Aorta (tissue), 5 donors: Measurements from ENCODE around the gene FGF22. TPM values are rescaled to one million over a fixed set of nuclear protein-coding genes. Genes with fewer than 3 reads are reported as not detected.

Source experiments
- ATAC-seq: fragments of 200-7000 bp; cut with Tn5 transposase; one replicate; pipeline ENCODE4 v1.9.1; 2022; ENCODE audit warnings: moderate library complexity; ENCODE audit not compliant: low FRiP score
- DNase-seq, 2 donors: peaks; one replicate each; pipeline ENCODE4 v3.0.0-alpha.2; 2020
- H3K27ac ChIP-seq, 2 donors: one replicate each; pipeline ENCODE4 v1.5.1; 2013; ENCODE audit warnings: low read length in 2 of 2, mild to moderate bottlenecking in 2 of 2, moderate library complexity in 2 of 2, control low read depth in 1 of 2, inconsistent platforms in 1 of 2, low read depth in 1 of 2
- H3K27me3 ChIP-seq, 2 donors: one replicate each; pipeline ENCODE4 v1.6.1; 2013; ENCODE audit warnings: control low read depth in 1 of 2, low read length in 1 of 2, mild to moderate bottlenecking in 1 of 2, moderate library complexity in 1 of 2; ENCODE audit not compliant: insufficient read depth in 2 of 2, control insufficient read depth in 1 of 2
- H3K36me3 ChIP-seq, 2 donors: one replicate each; pipeline ENCODE4 v1.6.1; 2013; ENCODE audit warnings: control low read depth in 1 of 2, low read length in 1 of 2, mild to moderate bottlenecking in 1 of 2; ENCODE audit not compliant: insufficient read depth in 2 of 2, control insufficient read depth in 1 of 2
- H3K4me1 ChIP-seq, 2 donors: one replicate each; pipeline ENCODE4 v1.6.1; 2013; ENCODE audit warnings: low read length in 2 of 2, control low read depth in 1 of 2, mild to moderate bottlenecking in 1 of 2, moderate library complexity in 1 of 2; ENCODE audit not compliant: insufficient read depth in 2 of 2, control insufficient read depth in 1 of 2
- H3K4me3 ChIP-seq, 2 donors: one replicate each; pipeline ENCODE4 v1.5.1; 2013; ENCODE audit warnings: low read length in 2 of 2, control low read depth in 1 of 2, mild to moderate bottlenecking in 1 of 2
- H3K9me3 ChIP-seq: one replicate; pipeline ENCODE4 v1.6.1; 2013; ENCODE audit warnings: mild to moderate bottlenecking, low read length; ENCODE audit not compliant: control insufficient read depth
- WGBS, 2 donors: extraction: QIAGEN DNeasy Blood & Tissue Kit; methylation state at CpG; one replicate each; pipeline ENCODE4 v1.1.7; 2013; 5-methylcytosine and 5-hydroxymethylcytosine counted together
- intact Hi-C, 2 donors: fragments of 100-400 bp; cut with DNase I; formaldehyde crosslinking; loops; one replicate each; pipeline versions ENCODE4 v1.14.2 to v1.15.0; 2022
- long read RNA-seq, 2 donors: library from polyadenylated mRNA; unstranded; transcript quantifications; one replicate each; pipeline ENCODE4 v2.0.0, GENCODE V29; 2020 to 2021
- polyA plus RNA-seq, 2 donors: library from polyadenylated mRNA; stranded (reverse); fragments of 200-250 nt; gene quantifications; one replicate each; pipeline ENCODE4 v1.2.3, GENCODE V29; 2013
- total RNA-seq, 2 donors: library from RNA; stranded (reverse); fragmentation: NEBNext Ultra II Directional; extraction: Animal tissue kit (Norgen Biotek cat#: 25700); gene quantifications; one replicate each; pipeline ENCODE4 v1.2.1, GENCODE V29; 2021
- donor health status: healthy with polysubstance abuse.
- donor health status: Bipolar disorder and iron deficiency.
- donor health status: DM: no; HTN: no; CAD: no.
- donor health status: DM: no; HTN: no; CAD: no.
- donor health status: DM: yes; HTN: yes; CAD: no.

The FGF22 gene
- total RNA-seq (under 1 TPM; 0.36 to 0.45 TPM), polyA plus RNA-seq (1 to 10 TPM in 1 of 2 donors, under 1 TPM in 1; 0.63 to 4.8 TPM)
- long read RNA-seq, donor 1 = 0 reads
- long read RNA-seq, donor 2 = 0 reads

GRCh38 chr19:639253-640160, at the start of gene FGF22:
FGF22 (plus strand) TSS chr19:639879; CDS start chr19:639926, 47 bp downstream.
- Histone ChIP-seq H3K9me3 (no peaks in the 10 kb centered on the region), H3K36me3 (no peaks in the 10 kb centered on the region), H3K4me1 (no peaks in the 10 kb centered on the region), H3K27ac (no peak within 1 kb of the TSS), H3K4me3 (peak within 1 kb of the TSS; percentile 11 to 19), H3K27me3 (no peaks in the 10 kb centered on the region)
- ATAC-seq (peak; percentile 94), DNase-seq (peak; percentile 95 to 98)
- intact Hi-C loops = no loop called here
- 4 to 6% methylated on average over 56 to 109 of the region's 109 CpGs for WGBS, 2 donors

- no peak overlapping the region for H3K27ac ChIP-seq
- H3K4me3 ChIP-seq = no peak overlapping the region
- H3K9me3 ChIP-seq = no peaks in the 10 kb centered on the region
- WGBS, 2 donors = 1 to 2% methylated on average over 21 to 50 of the region's 50 CpGs
- intact Hi-C loops = no loop called here
- H3K4me1 ChIP-seq = no peaks in the 10 kb centered on the region
- ATAC-seq (no peak), DNase-seq (no peak)
- H3K36me3 ChIP-seq = no peaks in the 10 kb centered on the region
- H3K27me3 ChIP-seq = no peaks in the 10 kb centered on the region
Measured at GRCh38 chr19:590396-590745, 49.3 kb upstream of the FGF22 start.

GRCh38 chr19:590750-591098, 49.0 kb upstream of the FGF22 start:
- Histone ChIP-seq H3K4me1 (no peaks in the 10 kb centered on the region), H3K27ac (no peak overlapping the region), H3K36me3 (no peaks in the 10 kb centered on the region), H3K9me3 (no peaks in the 10 kb centered on the region), H3K27me3 (no peaks in the 10 kb centered on the region), H3K4me3 (no peak overlapping the region)
- ATAC-seq (no peak), DNase-seq (no peak)
- 7 to 9% methylated on average over 30 to 41 of the region's 41 CpGs for WGBS, 2 donors
- intact Hi-C loops = no loop called here

- H3K27me3 ChIP-seq = no peaks in the 10 kb centered on the region
- 19 to 33% methylated on average over 49 to 75 of the region's 75 CpGs for WGBS, 2 donors
- ATAC-seq (peak; percentile 65), DNase-seq (no peak)
- H3K4me3 ChIP-seq = no peak overlapping the region
- no peak overlapping the region for H3K27ac ChIP-seq
- intact Hi-C loops = no loop called here
- no peaks in the 10 kb centered on the region for H3K4me1 ChIP-seq
- no peaks in the 10 kb centered on the region for H3K36me3 ChIP-seq
- no peaks in the 10 kb centered on the region for H3K9me3 ChIP-seq
Measured at GRCh38 chr19:591099-591958, 48.4 kb upstream of the FGF22 start.

GRCh38 chr19:592101-592500, 47.6 kb upstream of the FGF22 start:
- no peak overlapping the region for H3K27ac ChIP-seq
- 80 to 83% methylated on average over 16 to 19 of the region's 19 CpGs for WGBS, 2 donors
- no peaks in the 10 kb centered on the region for H3K36me3 ChIP-seq
- H3K9me3 ChIP-seq = no peaks in the 10 kb centered on the region
- no peaks in the 10 kb centered on the region for H3K4me1 ChIP-seq
- ATAC-seq = no peak
- no peaks in the 10 kb centered on the region for H3K27me3 ChIP-seq
- no peak overlapping the region for H3K4me3 ChIP-seq
- DNase-seq = no peak
- intact Hi-C loops = no loop called here

GRCh38 chr19:593055-593454, 46.6 kb upstream of the FGF22 start:
- H3K4me3 ChIP-seq = no peak overlapping the region
- H3K27me3 ChIP-seq = no peaks in the 10 kb centered on the region
- no peaks in the 10 kb centered on the region for H3K4me1 ChIP-seq
- intact Hi-C loops = no loop called here
- no peak overlapping the region for H3K27ac ChIP-seq
- ATAC-seq (no peak), DNase-seq (no peak)
- no peaks in the 10 kb centered on the region for H3K36me3 ChIP-seq
- no peaks in the 10 kb centered on the region for H3K9me3 ChIP-seq
- 77 to 85% methylated on average over 15 to 18 of the region's 18 CpGs for WGBS, 2 donors

- Histone ChIP-seq H3K4me3 (no peak overlapping the region), H3K9me3 (no peaks in the 10 kb centered on the region), H3K27me3 (no peaks in the 10 kb centered on the region), H3K27ac (no peak overlapping the region), H3K4me1 (no peaks in the 10 kb centered on the region), H3K36me3 (no peaks in the 10 kb centered on the region)
- ATAC-seq (no peak), DNase-seq (no peak)
- intact Hi-C loops = no loop called here
- WGBS, 2 donors = 59 to 61% methylated on average over 9 of the region's 9 CpGs
Measured at GRCh38 chr19:593505-593904, 46.2 kb upstream of the FGF22 start.

- 72% methylated on average over 24 of the region's 24 CpGs for WGBS, 2 donors
- Histone ChIP-seq H3K4me1 (no peaks in the 10 kb centered on the region), H3K4me3 (no peak overlapping the region), H3K36me3 (no peaks in the 10 kb centered on the region), H3K9me3 (no peaks in the 10 kb centered on the region), H3K27ac (no peak overlapping the region), H3K27me3 (no peaks in the 10 kb centered on the region)
- ATAC-seq (no peak), DNase-seq (no peak)
- intact Hi-C loops = no loop called here
Measured at GRCh38 chr19:594265-594870, 45.3 kb upstream of the FGF22 start.
